ENCODE results near the gene DCTN1.

DNA sequence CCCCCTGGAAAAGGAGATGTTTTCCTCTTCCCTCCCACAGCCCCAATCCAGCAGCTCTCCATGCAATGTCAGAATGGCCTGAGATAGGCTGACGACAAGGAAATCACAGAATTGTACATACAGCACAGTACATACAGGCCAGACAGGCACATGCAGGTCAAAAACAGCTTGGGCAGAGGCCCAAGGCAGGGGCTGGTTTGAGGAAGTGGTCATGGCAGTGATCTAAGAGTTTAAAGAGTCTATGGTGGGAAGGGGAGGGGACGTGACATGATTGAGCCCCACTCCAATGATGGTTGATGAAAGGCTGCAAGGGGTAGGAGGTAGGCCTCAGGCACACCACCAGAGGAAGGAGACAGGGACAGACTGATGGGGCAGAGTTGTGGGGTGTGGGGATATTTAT lies 4.3 kb downstream of the DCTN1 start:
- TF ChIP-seq POLR2A (IDR thresholded peaks at IDR 0.05; ENCODE audit: low read length) (no peak), GATA1 (IDR thresholded peaks at IDR 0.05; ENCODE audit: low read depth, low read length) (no peak)

Measured in erythroblast (primary cell).